ENCODE data around the gene PCDHB12.
"Not testable (repeated sequence)": the region's sequence is repeated elsewhere in the genome, so short reads cannot be mapped to it uniquely, and the experiment has no call there.

PCDHB12 gene

GRCh38 chr5:141208478-141208877 is at the start of gene PCDHB12:
Gene PCDHB12, plus strand, starts transcription at chr5:141208719. Its CDS starts 189 bp downstream, at chr5:141208908.
- DNase-seq (ENCODE audit: low read depth in 1 of 2, low spot score in 1 of 2) = no peak

DNA sequence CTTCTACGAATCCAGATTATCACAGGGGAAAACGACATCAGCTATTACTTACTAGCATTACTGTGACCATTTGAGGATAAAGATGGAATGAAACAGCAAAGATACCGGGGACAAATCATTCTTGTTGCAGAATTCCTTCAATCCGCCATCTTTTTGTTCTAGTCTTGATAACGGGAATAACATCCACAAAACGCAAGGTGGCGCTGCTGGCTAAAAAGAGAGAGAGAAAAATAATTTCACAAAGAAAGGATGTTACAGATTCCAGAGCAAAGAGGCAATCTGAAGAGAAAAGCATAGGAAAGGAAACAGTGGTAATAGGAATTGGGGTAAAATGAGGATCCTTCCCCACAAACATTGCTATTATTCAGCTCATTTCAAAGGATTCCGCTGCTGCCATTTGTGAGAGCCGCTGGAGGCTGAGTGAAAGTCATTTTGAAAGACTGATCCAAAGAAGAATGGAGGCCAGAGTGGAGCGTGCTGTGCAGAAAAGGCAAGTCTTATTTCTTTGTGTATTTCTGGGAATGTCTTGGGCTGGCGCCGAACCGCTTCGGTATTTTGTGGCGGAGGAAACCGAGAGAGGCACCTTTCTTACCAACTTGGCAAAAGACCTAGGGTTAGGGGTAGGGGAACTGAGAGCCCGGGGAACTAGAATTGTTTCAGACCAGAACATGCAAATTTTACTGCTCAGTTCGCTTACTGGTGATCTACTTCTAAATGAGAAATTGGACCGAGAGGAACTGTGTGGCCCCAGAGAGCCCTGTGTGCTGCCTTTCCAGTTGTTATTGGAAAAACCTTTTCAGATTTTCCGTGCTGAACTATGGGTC is 35.9 kb upstream of the PCDHB12 start, which contains the start of gene PCDHB7:
PCDHB7 (plus strand) TSS at position 264 of the 824 bp plus-strand sequence; CDS start at position 456, 192 bp downstream.
- DNase-seq (ENCODE audit: low read depth in 1 of 2, low spot score in 1 of 2) = no peak

DNA sequence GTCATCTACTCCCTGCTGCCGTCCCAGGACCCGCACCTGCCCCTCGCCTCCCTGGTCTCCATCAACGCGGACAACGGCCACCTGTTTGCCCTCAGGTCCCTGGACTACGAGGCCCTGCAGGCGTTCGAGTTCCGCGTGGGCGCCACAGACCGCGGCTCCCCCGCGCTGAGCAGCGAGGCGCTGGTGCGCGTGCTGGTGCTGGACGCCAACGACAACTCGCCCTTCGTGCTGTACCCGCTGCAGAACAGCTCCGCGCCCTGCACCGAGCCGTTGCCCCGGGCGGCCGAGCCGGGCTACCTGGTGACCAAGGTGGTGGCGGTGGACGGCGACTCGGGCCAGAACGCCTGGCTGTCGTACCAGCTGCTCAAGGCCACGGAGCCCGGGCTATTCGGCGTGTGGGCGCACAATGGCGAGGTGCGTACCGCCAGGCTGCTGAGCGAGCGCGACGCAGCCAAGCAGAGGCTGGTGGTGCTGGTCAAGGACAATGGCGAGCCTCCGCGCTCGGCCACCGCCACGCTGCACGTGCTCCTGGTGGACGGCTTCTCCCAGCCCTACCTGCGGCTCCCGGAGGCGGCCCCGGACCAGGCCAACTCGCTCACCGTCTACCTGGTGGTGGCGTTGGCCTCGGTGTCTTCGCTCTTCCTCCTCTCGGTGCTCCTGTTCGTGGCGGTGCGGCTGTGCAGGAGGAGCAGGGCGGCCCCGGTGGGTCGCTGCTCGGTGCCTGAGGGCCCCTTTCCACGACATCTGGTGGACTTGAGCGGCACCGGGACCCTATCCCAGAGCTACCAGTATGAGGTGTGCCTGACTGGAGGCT is 34.0 kb upstream of the PCDHB12 start:
- DNase-seq (ENCODE audit: low read depth in 1 of 2, low spot score in 1 of 2) = not testable (repeated sequence)

DNA sequence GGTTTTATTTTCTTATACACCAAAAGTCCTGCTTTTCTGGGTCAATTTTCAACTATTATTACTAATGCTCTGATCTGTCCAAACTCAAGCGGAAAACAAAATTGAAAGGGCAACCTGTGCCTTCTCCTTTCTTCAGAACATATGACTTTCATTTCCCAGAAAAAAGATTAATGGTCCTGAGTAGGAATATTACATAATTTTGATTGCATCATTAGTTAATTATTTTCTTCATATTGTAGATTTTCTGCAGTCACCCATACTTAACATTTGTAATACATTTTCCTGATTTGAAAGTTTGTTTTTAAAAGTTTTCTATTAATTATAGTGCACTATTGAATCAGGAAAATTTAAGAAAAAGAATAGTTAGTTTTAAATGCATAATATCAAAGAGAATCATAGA is 32.6 kb upstream of the PCDHB12 start:
- no peak for DNase-seq (ENCODE audit: low read depth in 1 of 2, low spot score in 1 of 2)

GRCh38 chr5:141177577-141178191 is 30.8 kb upstream of the PCDHB12 start, which contains the start of gene PCDHB8:
Gene PCDHB8, plus strand, starts transcription at chr5:141177790. Its CDS starts 245 bp downstream, at chr5:141178035.
- not testable (repeated sequence) for DNase-seq (ENCODE audit: low read depth in 1 of 2, low spot score in 1 of 2)

DNA sequence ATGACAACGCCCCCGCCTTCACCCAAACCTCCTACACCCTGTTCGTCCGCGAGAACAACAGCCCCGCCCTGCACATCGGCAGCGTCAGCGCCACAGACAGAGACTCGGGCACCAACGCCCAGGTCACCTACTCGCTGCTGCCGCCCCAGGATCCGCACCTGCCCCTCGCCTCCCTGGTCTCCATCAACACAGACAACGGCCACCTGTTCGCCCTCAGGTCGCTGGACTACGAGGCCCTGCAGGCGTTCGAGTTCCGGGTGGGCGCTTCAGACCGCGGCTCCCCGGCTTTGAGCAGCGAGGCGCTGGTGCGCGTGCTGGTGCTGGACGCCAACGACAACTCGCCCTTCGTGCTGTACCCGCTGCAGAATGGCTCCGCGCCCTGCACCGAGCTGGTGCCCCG is 29.1 kb upstream of the PCDHB12 start:
- not testable (repeated sequence) for DNase-seq (ENCODE audit: low read depth in 1 of 2, low spot score in 1 of 2)

DNA sequence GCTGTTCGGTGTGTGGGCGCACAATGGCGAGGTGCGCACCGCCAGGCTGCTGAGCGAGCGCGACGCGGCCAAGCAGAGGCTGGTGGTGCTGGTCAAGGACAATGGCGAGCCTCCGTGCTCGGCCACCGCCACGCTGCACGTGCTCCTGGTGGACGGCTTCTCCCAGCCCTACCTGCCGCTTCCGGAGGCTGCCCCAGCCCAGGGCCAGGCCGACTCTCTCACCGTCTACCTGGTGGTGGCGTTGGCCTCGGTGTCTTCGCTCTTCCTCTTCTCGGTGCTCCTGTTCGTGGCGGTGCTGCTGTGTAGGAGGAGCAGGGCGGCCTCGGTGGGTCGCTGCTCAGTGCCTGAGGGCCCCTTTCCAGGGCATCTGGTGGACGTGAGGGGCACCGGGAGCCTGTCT is 28.6 kb upstream of the PCDHB12 start:
- not testable (repeated sequence) for DNase-seq (ENCODE audit: low read depth in 1 of 2, low spot score in 1 of 2)

GRCh38 chr5:141180313-141180712 is 28.2 kb upstream of the PCDHB12 start:
- DNase-seq (ENCODE audit: low read depth in 1 of 2, low spot score in 1 of 2) = no peak

GRCh38 chr5:141182248-141182647 is 26.3 kb upstream of the PCDHB12 start, which contains the start of gene PCDHB16:
Gene PCDHB16, plus strand, starts transcription at chr5:141182387. Its CDS starts 173 bp downstream, at chr5:141182560.
- no peak for DNase-seq (ENCODE audit: low read depth in 1 of 2, low spot score in 1 of 2)

GRCh38 chr5:141184117-141184855 is 24.2 kb upstream of the PCDHB12 start:
- not testable (repeated sequence) for DNase-seq (ENCODE audit: low read depth in 1 of 2, low spot score in 1 of 2)

- DNase-seq (ENCODE audit: low read depth in 1 of 2, low spot score in 1 of 2) = no peak
Measured at GRCh38 chr5:141186897-141187512, 21.5 kb upstream of the PCDHB12 start, which contains the start of gene PCDHB9. Gene PCDHB9, plus strand, starts transcription at chr5:141187161. Its CDS starts 158 bp downstream, at chr5:141187319.

DNA sequence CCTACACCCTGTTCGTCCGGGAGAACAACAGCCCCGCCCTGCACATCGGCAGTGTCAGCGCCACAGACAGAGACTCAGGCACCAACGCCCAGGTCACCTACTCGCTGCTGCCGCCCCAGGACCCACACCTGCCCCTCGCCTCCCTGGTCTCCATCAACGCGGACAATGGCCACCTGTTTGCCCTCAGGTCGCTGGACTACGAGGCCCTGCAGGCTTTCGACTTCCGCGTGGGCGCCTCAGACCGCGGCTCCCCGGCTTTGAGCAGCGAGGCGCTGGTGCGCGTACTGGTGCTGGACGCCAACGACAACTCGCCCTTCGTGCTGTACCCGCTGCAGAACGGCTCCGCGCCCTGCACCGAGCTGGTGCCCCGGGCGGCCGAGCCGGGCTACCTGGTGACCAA is 19.8 kb upstream of the PCDHB12 start:
- not testable (repeated sequence) for DNase-seq (ENCODE audit: low read depth in 1 of 2, low spot score in 1 of 2)

DNA sequence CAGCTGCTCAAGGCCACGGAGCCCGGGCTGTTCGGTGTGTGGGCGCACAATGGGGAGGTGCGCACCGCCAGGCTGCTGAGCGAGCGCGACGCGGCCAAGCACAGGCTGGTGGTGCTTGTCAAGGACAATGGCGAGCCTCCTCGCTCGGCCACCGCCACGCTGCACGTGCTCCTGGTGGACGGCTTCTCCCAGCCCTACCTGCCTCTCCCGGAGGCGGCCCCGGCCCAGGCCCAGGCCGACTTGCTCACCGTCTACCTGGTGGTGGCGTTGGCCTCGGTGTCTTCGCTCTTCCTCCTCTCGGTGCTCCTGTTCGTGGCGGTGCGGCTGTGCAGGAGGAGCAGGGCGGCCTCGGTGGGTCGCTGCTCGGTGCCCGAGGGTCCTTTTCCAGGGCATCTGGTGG is 19.4 kb upstream of the PCDHB12 start:
- not testable (repeated sequence) for DNase-seq (ENCODE audit: low read depth in 1 of 2, low spot score in 1 of 2)

DNA sequence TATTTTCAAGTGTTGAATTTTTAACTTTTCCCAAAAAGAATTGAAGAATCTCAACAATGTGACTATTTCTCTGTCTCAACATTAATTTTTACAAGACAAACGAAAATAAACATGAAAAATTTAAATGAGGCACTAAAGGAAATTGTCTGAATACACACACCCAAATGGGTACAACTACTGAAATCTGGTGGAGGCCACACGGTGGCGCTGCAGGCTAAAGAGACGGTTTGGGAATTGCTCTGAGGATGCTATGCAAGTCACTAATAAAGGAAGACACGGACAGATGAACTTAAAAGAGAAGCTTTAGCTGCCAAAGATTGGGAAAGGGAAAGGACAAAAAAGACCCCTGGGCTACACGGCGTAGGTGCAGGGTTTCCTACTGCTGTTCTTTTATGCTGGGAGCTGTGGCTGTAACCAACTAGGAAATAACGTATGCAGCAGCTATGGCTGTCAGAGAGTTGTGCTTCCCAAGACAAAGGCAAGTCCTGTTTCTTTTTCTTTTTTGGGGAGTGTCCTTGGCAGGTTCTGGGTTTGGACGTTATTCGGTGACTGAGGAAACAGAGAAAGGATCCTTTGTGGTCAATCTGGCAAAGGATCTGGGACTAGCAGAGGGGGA is 16.3 kb upstream of the PCDHB12 start, which contains the start of gene PCDHB10:
PCDHB10 (plus strand) TSS at position 244 of the 616 bp plus-strand sequence; CDS start at position 444, 200 bp downstream.
- no peak for DNase-seq (ENCODE audit: low read depth in 1 of 2, low spot score in 1 of 2)

DNA sequence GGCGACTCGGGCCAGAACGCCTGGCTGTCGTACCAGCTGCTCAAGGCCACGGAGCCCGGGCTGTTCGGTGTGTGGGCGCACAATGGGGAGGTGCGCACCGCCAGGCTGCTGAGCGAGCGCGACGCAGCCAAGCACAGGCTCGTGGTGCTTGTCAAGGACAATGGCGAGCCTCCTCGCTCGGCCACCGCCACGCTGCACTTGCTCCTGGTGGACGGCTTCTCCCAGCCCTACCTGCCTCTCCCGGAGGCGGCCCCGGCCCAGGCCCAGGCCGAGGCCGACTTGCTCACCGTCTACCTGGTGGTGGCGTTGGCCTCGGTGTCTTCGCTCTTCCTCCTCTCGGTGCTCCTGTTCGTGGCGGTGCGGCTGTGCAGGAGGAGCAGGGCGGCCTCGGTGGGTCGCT is 14.2 kb upstream of the PCDHB12 start:
- DNase-seq (ENCODE audit: low read depth in 1 of 2, low spot score in 1 of 2) = not testable (repeated sequence)

GRCh38 chr5:141196363-141196762 is 12.2 kb upstream of the PCDHB12 start:
- no peak for DNase-seq (ENCODE audit: low read depth in 1 of 2, low spot score in 1 of 2)

DNA sequence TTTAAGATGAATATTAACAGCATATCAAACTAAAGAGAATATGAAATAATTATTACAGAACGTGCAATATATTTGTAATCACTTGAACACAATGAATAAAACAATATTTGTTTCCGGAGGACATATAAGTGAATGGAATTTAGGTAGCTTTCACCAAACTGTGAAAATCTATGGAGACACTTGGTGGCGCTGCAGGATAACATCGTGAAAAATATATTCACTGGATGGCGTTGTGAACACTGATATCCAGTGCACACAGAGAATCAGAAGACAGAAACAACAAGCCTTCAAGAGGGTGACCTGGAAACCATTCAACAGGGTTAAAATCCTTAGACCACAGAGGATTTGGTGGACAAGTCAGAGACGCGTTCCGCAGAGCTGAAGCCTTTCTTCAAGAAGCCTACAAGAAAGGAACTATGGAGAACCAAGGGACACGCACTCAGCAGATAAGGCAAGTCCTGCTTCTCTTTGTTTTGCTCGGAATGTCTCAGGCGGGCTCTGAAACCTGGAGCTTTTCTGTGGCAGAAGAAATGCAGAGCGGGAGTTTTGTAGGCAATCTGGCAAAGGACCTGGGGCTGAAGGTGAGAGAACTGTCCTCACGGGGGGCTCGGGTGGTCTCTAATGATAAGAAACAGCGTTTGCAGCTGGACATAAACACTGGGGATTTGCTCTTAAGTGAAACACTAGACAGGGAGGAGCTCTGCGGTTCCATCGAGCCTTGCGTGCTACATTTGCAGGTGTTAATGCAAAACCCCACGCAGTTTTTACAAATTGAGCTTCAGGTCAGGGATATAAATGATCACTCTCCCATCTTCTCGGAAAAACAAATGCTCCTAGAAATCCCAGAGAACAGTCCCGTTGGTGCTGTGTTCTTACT is 8.9 kb upstream of the PCDHB12 start, which contains the start of gene PCDHB11:
PCDHB11 (plus strand) TSS at position 269 of the 877 bp plus-strand sequence; CDS start at position 417, 148 bp downstream.
- no peak for DNase-seq (ENCODE audit: low read depth in 1 of 2, low spot score in 1 of 2)

- not testable (repeated sequence) for DNase-seq (ENCODE audit: low read depth in 1 of 2, low spot score in 1 of 2)
Measured at GRCh38 chr5:141201126-141201525, 7.4 kb upstream of the PCDHB12 start.

Data from stimulated activated CD4-positive, alpha-beta T cell treated with anti-CD3 and anti-CD28 coated beads, Interleukin-15, amount 100 ng/mL, for 1 hour (primary cell).